Activated naive CD8-positive, alpha-beta T cell (primary cell): ENCODE measurements around the gene TAB3.

Source experiments
- H3K27ac Mint-ChIP-seq: one replicate; pipeline ENCODE4 v1.8.0; 2021; ENCODE audit warnings: mixed read lengths
- H3K27me3 Mint-ChIP-seq: one replicate; pipeline ENCODE4 v1.8.0; 2021; ENCODE audit warnings: mixed read lengths
- H3K36me3 Mint-ChIP-seq: one replicate; pipeline ENCODE4 v1.8.0; 2021; ENCODE audit warnings: mixed read lengths
- H3K4me1 Mint-ChIP-seq: one replicate; pipeline ENCODE4 v1.8.0; 2021; ENCODE audit warnings: low read depth, mixed read lengths
- H3K4me3 Mint-ChIP-seq: one replicate; pipeline ENCODE4 v1.8.0; 2021; ENCODE audit warnings: mild to moderate bottlenecking, mixed read lengths
- H3K9me3 Mint-ChIP-seq: one replicate; pipeline ENCODE4 v1.8.0; 2021; ENCODE audit warnings: low read depth, mixed read lengths

Gene TAB3

DNA sequence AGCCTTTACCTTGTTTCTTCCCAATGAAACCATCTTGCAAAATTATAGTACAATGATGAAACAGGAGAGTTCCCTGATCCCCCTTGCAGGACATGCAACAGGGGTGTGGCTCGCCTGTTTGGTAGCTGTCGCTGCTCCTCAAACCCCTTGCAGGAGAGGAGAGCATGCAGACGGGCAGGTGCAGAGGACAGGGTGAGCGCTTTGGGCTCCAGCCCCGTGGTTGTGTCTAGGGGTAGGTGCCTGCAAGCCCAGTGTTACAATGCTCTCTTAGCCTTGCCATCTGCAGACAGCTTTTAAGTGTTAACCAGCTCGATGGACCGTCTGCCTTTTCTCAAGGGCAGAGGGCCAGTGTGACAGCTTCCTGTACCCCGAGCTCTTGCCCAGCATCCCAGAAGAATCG lies 102.0 kb downstream of the TAB3 start:
- H3K27me3 Mint-ChIP-seq = no peaks in the 10 kb centered on the region
- no peaks in the 10 kb centered on the region for H3K36me3 Mint-ChIP-seq
- H3K4me3 Mint-ChIP-seq = no peak overlapping the region
- peaks cover 2% of the 10 kb centered on the region for H3K4me1 Mint-ChIP-seq
- H3K27ac Mint-ChIP-seq = no peak overlapping the region
- no peaks in the 10 kb centered on the region for H3K9me3 Mint-ChIP-seq

DNA sequence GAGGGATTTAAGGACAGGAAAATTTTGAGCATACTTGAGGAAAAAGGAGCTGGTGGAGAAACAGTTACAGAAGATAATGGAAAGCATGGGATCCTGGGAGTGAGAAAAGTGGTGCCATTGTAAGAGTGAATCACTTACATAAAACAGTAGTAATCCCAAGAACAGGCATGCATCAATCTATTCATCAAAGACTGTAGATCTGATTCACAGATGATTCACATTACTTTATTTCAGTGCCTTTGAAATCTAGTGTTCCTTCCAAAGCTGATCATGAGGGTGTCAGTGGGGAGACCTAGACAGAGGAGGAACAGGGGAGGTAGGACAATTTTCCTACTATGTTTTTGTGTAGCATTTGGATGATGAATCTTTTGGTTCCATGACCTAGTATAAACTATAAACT lies 102.7 kb downstream of the TAB3 start:
- Mint-ChIP-seq H3K36me3 (no peaks in the 10 kb centered on the region), H3K4me1 (peaks cover 7% of the 10 kb centered on the region), H3K9me3 (no peaks in the 10 kb centered on the region)

DNA sequence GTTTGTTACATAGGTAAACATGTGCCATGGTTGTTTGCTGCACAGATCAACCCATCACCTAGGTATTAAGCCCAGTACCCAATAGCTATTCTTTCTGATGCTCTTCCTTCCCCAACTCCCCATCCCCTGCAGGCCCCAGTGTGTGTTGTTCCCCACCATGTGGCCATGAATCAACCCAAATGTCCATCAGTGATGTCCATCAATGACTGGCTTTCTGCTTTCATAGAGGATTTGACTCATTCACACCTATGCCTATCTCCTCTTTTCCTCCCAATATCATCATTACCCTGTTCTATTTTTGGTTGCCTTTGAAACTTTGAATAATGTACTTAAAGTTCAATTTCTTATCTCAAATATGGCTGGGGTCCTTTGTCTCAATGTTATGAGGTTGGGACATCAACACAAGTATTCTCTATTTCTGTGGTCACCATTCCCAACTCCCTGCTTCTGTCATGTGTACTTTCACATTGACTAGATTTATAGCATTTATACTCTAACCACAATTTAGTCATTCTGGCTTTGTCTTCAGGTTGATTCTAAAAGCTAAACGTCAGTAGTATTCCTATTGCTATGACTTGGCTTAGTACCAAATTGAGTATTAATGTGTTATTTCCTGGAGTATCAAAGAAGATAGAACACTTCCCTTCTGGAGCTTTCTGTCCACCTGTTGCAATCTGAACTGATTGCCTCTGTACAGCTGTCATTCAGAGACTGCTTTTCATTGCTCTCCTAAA lies 107.2 kb downstream of the TAB3 start:
- Mint-ChIP-seq H3K27ac (peak overlapping the region; percentile 41), H3K9me3 (no peaks in the 10 kb centered on the region), H3K4me1 (peaks cover 7% of the 10 kb centered on the region), H3K27me3 (no peaks in the 10 kb centered on the region), H3K36me3 (no peaks in the 10 kb centered on the region), H3K4me3 (no peak overlapping the region)

More for the DNA sequence above, 102.7 kb downstream of the TAB3 start:
- no peaks in the 10 kb centered on the region for H3K27me3 Mint-ChIP-seq
- H3K27ac Mint-ChIP-seq = no peak overlapping the region
- no peak overlapping the region for H3K4me3 Mint-ChIP-seq

DNA sequence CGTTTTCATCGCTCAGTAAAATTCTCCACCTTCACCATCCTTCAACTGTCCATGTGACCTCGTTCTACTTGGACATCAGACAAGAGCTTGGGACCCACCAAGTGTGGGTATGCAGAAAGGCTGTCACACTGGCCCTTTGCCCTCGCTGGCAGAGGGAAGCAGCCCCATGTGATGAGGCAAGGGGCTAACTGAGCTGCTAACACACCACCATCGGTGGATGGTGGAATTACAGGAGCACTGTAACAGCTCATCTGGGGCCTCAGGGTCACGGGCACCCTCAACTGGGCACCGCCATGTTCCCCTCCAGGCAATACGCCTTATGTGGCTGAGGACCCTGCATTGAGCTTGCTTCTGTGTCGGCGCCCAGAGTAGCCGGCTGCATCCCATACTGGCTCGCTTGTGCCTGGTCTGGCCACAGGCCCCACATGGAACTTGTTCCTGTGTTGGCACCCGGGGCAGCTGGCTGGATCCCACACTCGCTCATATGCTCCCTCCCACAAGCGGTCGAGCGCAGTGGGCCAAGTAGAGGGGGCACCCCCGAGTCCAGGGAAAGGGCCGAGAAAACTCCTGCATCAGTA lies 109.5 kb downstream of the TAB3 start:
- peaks cover 8% of the 10 kb centered on the region for H3K4me1 Mint-ChIP-seq
- no peak overlapping the region for H3K27ac Mint-ChIP-seq
- no peak overlapping the region for H3K4me3 Mint-ChIP-seq
- no peaks in the 10 kb centered on the region for H3K27me3 Mint-ChIP-seq
- no peaks in the 10 kb centered on the region for H3K36me3 Mint-ChIP-seq
- no peaks in the 10 kb centered on the region for H3K9me3 Mint-ChIP-seq

DNA sequence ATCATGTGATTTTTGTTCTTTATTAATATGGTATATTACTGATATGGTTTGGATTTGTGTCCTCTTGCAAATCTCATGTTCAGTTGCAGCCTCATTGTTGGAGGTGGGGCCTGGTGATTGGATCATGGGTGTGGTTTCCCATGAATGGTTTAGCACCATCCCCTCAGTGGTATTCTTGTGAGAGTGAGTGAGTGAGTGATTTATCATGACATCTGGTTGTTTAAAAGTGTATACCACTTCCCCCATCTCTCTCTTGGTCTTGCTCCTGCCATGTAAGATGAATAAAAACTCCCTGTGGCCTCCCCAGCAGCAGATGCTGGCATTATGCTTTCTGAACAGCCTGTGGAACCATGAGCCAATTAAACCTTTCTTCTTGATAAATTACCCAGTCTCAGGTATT lies 111.5 kb downstream of the TAB3 start:
- Mint-ChIP-seq H3K9me3 (no peaks in the 10 kb centered on the region), H3K27ac (no peak overlapping the region), H3K4me1 (peaks cover 8% of the 10 kb centered on the region), H3K4me3 (no peak overlapping the region), H3K27me3 (no peaks in the 10 kb centered on the region), H3K36me3 (no peaks in the 10 kb centered on the region)
